Measurements from ENCODE around the gene DPH5. TPM values are rescaled to one million over a fixed set of nuclear protein-coding genes. Genes with fewer than 3 reads are reported as not detected.
"Not testable (repeated sequence)": the region's sequence is repeated elsewhere in the genome, so short reads cannot be mapped to it uniquely, and the experiment has no call there.

The DPH5 gene
- total RNA-seq, 1 donor from 2014 or later: 51.1 TPM

GRCh38 chr1:100950337-100950736 is 75.2 kb downstream of the DPH5 start:
- no peak overlapping the region for H3K4me3 ChIP-seq (ENCODE audit: low read length in 3 of 3)
- H3K9me3 ChIP-seq (ENCODE audit: control insufficient read depth in 3 of 3, low read length in 3 of 3): no peaks in the 10 kb centered on the region
- H3K36me3 ChIP-seq (ENCODE audit: control insufficient read depth in 3 of 3, insufficient read depth in 3 of 3, low read length in 3 of 3): peaks cover 0 to 4% (median 4%) of the 10 kb centered on the region in 3 donors
- H3K27ac ChIP-seq (ENCODE audit: low read depth, low read length): no peak overlapping the region
- no peaks in the 10 kb centered on the region for H3K27me3 ChIP-seq (ENCODE audit: control insufficient read depth in 3 of 3, insufficient read depth in 3 of 3, low read length in 3 of 3)
- H3K9ac ChIP-seq (ENCODE audit: low read depth in 1 of 3, low read length in 3 of 3): no peak overlapping the region
- peaks cover 0 to 5% (median 4%) of the 10 kb centered on the region in 3 donors for H3K4me1 ChIP-seq (ENCODE audit: control insufficient read depth in 3 of 3, insufficient read depth in 3 of 3, low read length in 3 of 3)

- not testable (repeated sequence) for H3K27ac ChIP-seq (ENCODE audit: low read depth, low read length); H3K4me1 ChIP-seq (ENCODE audit: control insufficient read depth in 3 of 3, insufficient read depth in 3 of 3, low read length in 3 of 3); H3K9ac ChIP-seq (ENCODE audit: low read depth in 1 of 3, low read length in 3 of 3); H3K36me3 ChIP-seq (ENCODE audit: control insufficient read depth in 3 of 3, insufficient read depth in 3 of 3, low read length in 3 of 3); H3K9me3 ChIP-seq (ENCODE audit: control insufficient read depth in 3 of 3, low read length in 3 of 3); H3K27me3 ChIP-seq (ENCODE audit: control insufficient read depth in 3 of 3, insufficient read depth in 3 of 3, low read length in 3 of 3); H3K4me3 ChIP-seq (ENCODE audit: low read length in 3 of 3)
Measured at GRCh38 chr1:100949515-100950158, 75.9 kb downstream of the DPH5 start.

GRCh38 chr1:100948721-100949405 is 76.7 kb downstream of the DPH5 start:
- not testable (repeated sequence) for H3K27me3 ChIP-seq (ENCODE audit: control insufficient read depth in 3 of 3, insufficient read depth in 3 of 3, low read length in 3 of 3); H3K4me1 ChIP-seq (ENCODE audit: control insufficient read depth in 3 of 3, insufficient read depth in 3 of 3, low read length in 3 of 3); H3K36me3 ChIP-seq (ENCODE audit: control insufficient read depth in 3 of 3, insufficient read depth in 3 of 3, low read length in 3 of 3); H3K9ac ChIP-seq (ENCODE audit: low read depth in 1 of 3, low read length in 3 of 3); H3K27ac ChIP-seq (ENCODE audit: low read depth, low read length); H3K9me3 ChIP-seq (ENCODE audit: control insufficient read depth in 3 of 3, low read length in 3 of 3); H3K4me3 ChIP-seq (ENCODE audit: low read length in 3 of 3)

- not testable (repeated sequence) for H3K9me3 ChIP-seq (ENCODE audit: control insufficient read depth in 3 of 3, low read length in 3 of 3); H3K9ac ChIP-seq (ENCODE audit: low read depth in 1 of 3, low read length in 3 of 3); H3K4me1 ChIP-seq (ENCODE audit: control insufficient read depth in 3 of 3, insufficient read depth in 3 of 3, low read length in 3 of 3); H3K36me3 ChIP-seq (ENCODE audit: control insufficient read depth in 3 of 3, insufficient read depth in 3 of 3, low read length in 3 of 3); H3K4me3 ChIP-seq (ENCODE audit: low read length in 3 of 3); H3K27me3 ChIP-seq (ENCODE audit: control insufficient read depth in 3 of 3, insufficient read depth in 3 of 3, low read length in 3 of 3); H3K27ac ChIP-seq (ENCODE audit: low read depth, low read length)
Measured at GRCh38 chr1:100947816-100948215, 77.8 kb downstream of the DPH5 start.

GRCh38 chr1:100946064-100946463 is 79.5 kb downstream of the DPH5 start:
- not testable (repeated sequence) for H3K27ac ChIP-seq (ENCODE audit: low read depth, low read length); H3K9me3 ChIP-seq (ENCODE audit: control insufficient read depth in 3 of 3, low read length in 3 of 3); H3K4me1 ChIP-seq (ENCODE audit: control insufficient read depth in 3 of 3, insufficient read depth in 3 of 3, low read length in 3 of 3); H3K36me3 ChIP-seq (ENCODE audit: control insufficient read depth in 3 of 3, insufficient read depth in 3 of 3, low read length in 3 of 3); H3K9ac ChIP-seq (ENCODE audit: low read depth in 1 of 3, low read length in 3 of 3); H3K27me3 ChIP-seq (ENCODE audit: control insufficient read depth in 3 of 3, insufficient read depth in 3 of 3, low read length in 3 of 3); H3K4me3 ChIP-seq (ENCODE audit: low read length in 3 of 3)

GRCh38 chr1:100943533-100943932 is 82.1 kb downstream of the DPH5 start:
- Histone ChIP-seq H3K27ac (ENCODE audit: low read depth, low read length) (no peak overlapping the region), H3K27me3 (ENCODE audit: control insufficient read depth in 3 of 3, insufficient read depth in 3 of 3, low read length in 3 of 3) (no peaks in the 10 kb centered on the region), H3K9ac (ENCODE audit: low read depth in 1 of 3, low read length in 3 of 3) (no peak overlapping the region), H3K9me3 (ENCODE audit: control insufficient read depth in 3 of 3, low read length in 3 of 3) (no peaks in the 10 kb centered on the region), H3K36me3 (ENCODE audit: control insufficient read depth in 3 of 3, insufficient read depth in 3 of 3, low read length in 3 of 3) (peaks cover 0 to 11% (median 2%) of the 10 kb centered on the region in 3 donors), H3K4me1 (ENCODE audit: control insufficient read depth in 3 of 3, insufficient read depth in 3 of 3, low read length in 3 of 3) (no peaks in the 10 kb centered on the region), H3K4me3 (ENCODE audit: low read length in 3 of 3) (no peak overlapping the region)

GRCh38 chr1:100942304-100943046 is 83.1 kb downstream of the DPH5 start:
- H3K27ac ChIP-seq (ENCODE audit: low read depth, low read length): no peak overlapping the region
- H3K36me3 ChIP-seq (ENCODE audit: control insufficient read depth in 3 of 3, insufficient read depth in 3 of 3, low read length in 3 of 3): peaks cover 0 to 13% (median 2%) of the 10 kb centered on the region in 3 donors
- no peaks in the 10 kb centered on the region for H3K9me3 ChIP-seq (ENCODE audit: control insufficient read depth in 3 of 3, low read length in 3 of 3)
- no peaks in the 10 kb centered on the region for H3K27me3 ChIP-seq (ENCODE audit: control insufficient read depth in 3 of 3, insufficient read depth in 3 of 3, low read length in 3 of 3)
- no peak overlapping the region for H3K4me3 ChIP-seq (ENCODE audit: low read length in 3 of 3)
- H3K9ac ChIP-seq (ENCODE audit: low read depth in 1 of 3, low read length in 3 of 3): no peak overlapping the region
- no peaks in the 10 kb centered on the region for H3K4me1 ChIP-seq (ENCODE audit: control insufficient read depth in 3 of 3, insufficient read depth in 3 of 3, low read length in 3 of 3)

- no peak overlapping the region for H3K4me3 ChIP-seq (ENCODE audit: low read length in 3 of 3)
- no peaks in the 10 kb centered on the region for H3K4me1 ChIP-seq (ENCODE audit: control insufficient read depth in 3 of 3, insufficient read depth in 3 of 3, low read length in 3 of 3)
- no peak overlapping the region for H3K27ac ChIP-seq (ENCODE audit: low read depth, low read length)
- no peaks in the 10 kb centered on the region for H3K9me3 ChIP-seq (ENCODE audit: control insufficient read depth in 3 of 3, low read length in 3 of 3)
- H3K27me3 ChIP-seq (ENCODE audit: control insufficient read depth in 3 of 3, insufficient read depth in 3 of 3, low read length in 3 of 3): no peaks in the 10 kb centered on the region
- H3K9ac ChIP-seq (ENCODE audit: low read depth in 1 of 3, low read length in 3 of 3): no peak overlapping the region
- peaks cover 0 to 13% (median 2%) of the 10 kb centered on the region in 3 donors for H3K36me3 ChIP-seq (ENCODE audit: control insufficient read depth in 3 of 3, insufficient read depth in 3 of 3, low read length in 3 of 3)
Measured at GRCh38 chr1:100941580-100942216, 83.9 kb downstream of the DPH5 start.

GRCh38 chr1:100941098-100941527 is 84.5 kb downstream of the DPH5 start:
- no peaks in the 10 kb centered on the region for H3K27me3 ChIP-seq (ENCODE audit: control insufficient read depth in 3 of 3, insufficient read depth in 3 of 3, low read length in 3 of 3)
- H3K4me3 ChIP-seq (ENCODE audit: low read length in 3 of 3): no peak overlapping the region
- H3K9ac ChIP-seq (ENCODE audit: low read depth in 1 of 3, low read length in 3 of 3): no peak overlapping the region
- H3K36me3 ChIP-seq (ENCODE audit: control insufficient read depth in 3 of 3, insufficient read depth in 3 of 3, low read length in 3 of 3): peaks cover 0 to 13% (median 2%) of the 10 kb centered on the region in 3 donors
- H3K4me1 ChIP-seq (ENCODE audit: control insufficient read depth in 3 of 3, insufficient read depth in 3 of 3, low read length in 3 of 3): no peaks in the 10 kb centered on the region
- no peaks in the 10 kb centered on the region for H3K9me3 ChIP-seq (ENCODE audit: control insufficient read depth in 3 of 3, low read length in 3 of 3)
- H3K27ac ChIP-seq (ENCODE audit: low read depth, low read length): no peak overlapping the region

Data from skeletal muscle tissue (tissue), 4 donors.